Sigmoid colon (tissue), 4 donors: Measurements from ENCODE around the gene HIF1A.

ENCODE experiments used
- EP300 ChIP-seq, 4 donors: sonication (generic); formaldehyde crosslinking; IDR thresholded peaks; one replicate each; pipeline ENCODE4 v1.6.1; 2017; ENCODE audit warnings: antibody characterized with exemption in 4 of 4
- POLR2A ChIP-seq, 2 donors: fragments of 450-650 bp; IDR thresholded peaks; one replicate each; pipeline ENCODE4 v1.6.1; 2016; ENCODE audit warnings: antibody characterized with exemption in 2 of 2, mild to moderate bottlenecking in 2 of 2, moderate library complexity in 2 of 2
- TF ChIP-seq, protein P1 (sequence below), 4 experiments: fragments of 450-650 bp in 3 of 4; fragments of 200-600 bp in 1 of 4; IDR thresholded peaks; one replicate each; pipeline ENCODE4 v1.5.1; 2016 to 2019; ENCODE audit warnings: antibody characterized with exemption in 4 of 4, mild to moderate bottlenecking in 3 of 4, moderate library complexity in 2 of 4

DNA sequence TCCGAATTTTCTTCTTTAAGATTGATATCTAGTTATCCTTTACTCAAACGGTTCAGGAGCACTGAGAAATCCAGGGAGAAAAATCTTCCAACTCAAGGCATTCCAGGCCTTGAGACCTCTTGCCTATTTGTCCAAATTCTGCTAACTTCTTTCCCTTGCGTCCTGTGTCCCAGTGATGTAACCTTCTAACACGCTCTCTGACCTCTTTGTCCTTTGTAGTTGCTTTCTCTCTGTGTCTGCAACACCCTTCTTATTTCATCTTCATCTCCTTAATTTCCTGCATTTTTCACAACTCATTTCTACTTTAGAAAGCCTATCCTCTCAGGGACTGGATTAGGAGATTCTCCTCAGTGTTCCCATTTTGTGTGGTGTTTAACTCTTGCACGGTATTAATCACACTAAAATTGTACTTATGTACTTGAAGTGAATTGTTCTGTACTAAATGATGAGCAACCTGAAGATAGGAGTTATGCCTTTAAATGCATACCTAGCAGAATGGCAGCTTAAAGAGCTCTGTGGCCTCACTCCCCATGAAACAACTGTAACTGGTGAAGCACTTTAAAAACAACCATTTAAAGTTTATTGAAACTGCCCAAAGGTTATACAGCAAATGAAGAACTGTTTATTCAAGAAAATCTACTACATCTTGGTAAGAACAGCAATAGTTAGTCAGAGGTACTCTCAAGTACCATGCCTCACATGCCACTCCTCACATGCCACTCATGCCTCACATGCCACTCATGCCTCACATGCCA, 59.5 kb downstream of the HIF1A start:
- TF ChIP-seq, protein P1, sequence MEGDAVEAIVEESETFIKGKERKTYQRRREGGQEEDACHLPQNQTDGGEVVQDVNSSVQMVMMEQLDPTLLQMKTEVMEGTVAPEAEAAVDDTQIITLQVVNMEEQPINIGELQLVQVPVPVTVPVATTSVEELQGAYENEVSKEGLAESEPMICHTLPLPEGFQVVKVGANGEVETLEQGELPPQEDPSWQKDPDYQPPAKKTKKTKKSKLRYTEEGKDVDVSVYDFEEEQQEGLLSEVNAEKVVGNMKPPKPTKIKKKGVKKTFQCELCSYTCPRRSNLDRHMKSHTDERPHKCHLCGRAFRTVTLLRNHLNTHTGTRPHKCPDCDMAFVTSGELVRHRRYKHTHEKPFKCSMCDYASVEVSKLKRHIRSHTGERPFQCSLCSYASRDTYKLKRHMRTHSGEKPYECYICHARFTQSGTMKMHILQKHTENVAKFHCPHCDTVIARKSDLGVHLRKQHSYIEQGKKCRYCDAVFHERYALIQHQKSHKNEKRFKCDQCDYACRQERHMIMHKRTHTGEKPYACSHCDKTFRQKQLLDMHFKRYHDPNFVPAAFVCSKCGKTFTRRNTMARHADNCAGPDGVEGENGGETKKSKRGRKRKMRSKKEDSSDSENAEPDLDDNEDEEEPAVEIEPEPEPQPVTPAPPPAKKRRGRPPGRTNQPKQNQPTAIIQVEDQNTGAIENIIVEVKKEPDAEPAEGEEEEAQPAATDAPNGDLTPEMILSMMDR (IDR thresholded peaks at IDR 0.05) = no peak
- TF ChIP-seq EP300 (IDR thresholded peaks at IDR 0.05) (no peak), POLR2A (IDR thresholded peaks at IDR 0.05) (no peak)
